ENCODE results near the gene LIMS1.
"Not testable (repeated sequence)": the region's sequence is repeated elsewhere in the genome, so short reads cannot be mapped to it uniquely, and the experiment has no call there.

Gene LIMS1

GRCh38 chr2:108533832-108534583 is at the start of gene LIMS1:
TSS of gene LIMS1 (plus strand) at chr2:108534470. CDS start at chr2:108534563, 93 bp downstream.
- peak within 1 kb of the TSS; percentile 97 for H3K4me3 Mint-ChIP-seq
- no peaks in the 10 kb centered on the region for H3K9me3 Mint-ChIP-seq (ENCODE audit: low read depth)
- peaks cover 25% of the 10 kb centered on the region for H3K4me1 Mint-ChIP-seq (ENCODE audit: low read depth)
- H3K36me3 Mint-ChIP-seq = no peaks in the 10 kb centered on the region
- H3K27ac Mint-ChIP-seq = peak within 1 kb of the TSS; percentile 91
- no peaks in the 10 kb centered on the region for H3K27me3 Mint-ChIP-seq

GRCh38 chr2:108485253-108485652 is 49.0 kb upstream of the LIMS1 start:
- peak overlapping the region; percentile 38 for H3K27ac Mint-ChIP-seq

GRCh38 chr2:108490506-108491122 is 43.7 kb upstream of the LIMS1 start:
- H3K27me3 Mint-ChIP-seq = no peaks in the 10 kb centered on the region
- H3K4me3 Mint-ChIP-seq = no peak overlapping the region
- peaks cover 2% of the 10 kb centered on the region for H3K36me3 Mint-ChIP-seq
- H3K4me1 Mint-ChIP-seq (ENCODE audit: low read depth) = peaks cover 6% of the 10 kb centered on the region
- peak overlapping the region; percentile 7 for H3K27ac Mint-ChIP-seq
- no peaks in the 10 kb centered on the region for H3K9me3 Mint-ChIP-seq (ENCODE audit: low read depth)

More at GRCh38 chr2:108485253-108485652, 49.0 kb upstream of the LIMS1 start:
- peaks cover 4% of the 10 kb centered on the region for H3K4me1 Mint-ChIP-seq (ENCODE audit: low read depth)
- H3K9me3 Mint-ChIP-seq (ENCODE audit: low read depth) = no peaks in the 10 kb centered on the region
- no peaks in the 10 kb centered on the region for H3K27me3 Mint-ChIP-seq
- H3K36me3 Mint-ChIP-seq = peaks cover 19% of the 10 kb centered on the region
- H3K4me3 Mint-ChIP-seq = no peak overlapping the region

DNA sequence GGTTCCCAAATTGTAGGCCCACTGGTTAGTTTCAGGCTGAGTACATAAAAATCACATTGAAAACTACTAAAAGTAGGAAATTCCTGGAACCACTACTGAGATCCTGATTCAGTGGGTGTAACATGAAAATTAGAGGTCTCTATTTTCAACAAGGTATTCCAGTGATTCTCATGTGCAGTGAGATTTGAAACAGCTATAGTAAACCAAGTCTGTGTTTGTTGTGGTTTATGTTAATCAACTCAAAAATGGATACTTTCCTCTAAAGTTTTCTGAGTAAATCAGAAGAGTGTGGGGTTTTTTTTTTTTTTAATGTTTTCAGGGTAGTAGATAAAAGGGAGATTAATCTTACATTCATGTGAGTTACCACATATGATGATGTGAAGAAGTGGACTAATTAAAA is 42.4 kb upstream of the LIMS1 start:
- H3K27ac Mint-ChIP-seq = peak overlapping the region; percentile 70
- H3K4me3 Mint-ChIP-seq = no peak overlapping the region
- peaks cover 2% of the 10 kb centered on the region for H3K36me3 Mint-ChIP-seq
- H3K27me3 Mint-ChIP-seq = no peaks in the 10 kb centered on the region
- peaks cover 6% of the 10 kb centered on the region for H3K4me1 Mint-ChIP-seq (ENCODE audit: low read depth)
- H3K9me3 Mint-ChIP-seq (ENCODE audit: low read depth) = no peaks in the 10 kb centered on the region

- no peaks in the 10 kb centered on the region for H3K27me3 Mint-ChIP-seq
- H3K9me3 Mint-ChIP-seq (ENCODE audit: low read depth) = no peaks in the 10 kb centered on the region
- peak overlapping the region; percentile 41 for H3K27ac Mint-ChIP-seq
- no peak overlapping the region for H3K4me3 Mint-ChIP-seq
- peaks cover 2% of the 10 kb centered on the region for H3K36me3 Mint-ChIP-seq
- H3K4me1 Mint-ChIP-seq (ENCODE audit: low read depth) = peaks cover 6% of the 10 kb centered on the region
Observed at GRCh38 chr2:108492364-108492763, 41.9 kb upstream of the LIMS1 start.

DNA sequence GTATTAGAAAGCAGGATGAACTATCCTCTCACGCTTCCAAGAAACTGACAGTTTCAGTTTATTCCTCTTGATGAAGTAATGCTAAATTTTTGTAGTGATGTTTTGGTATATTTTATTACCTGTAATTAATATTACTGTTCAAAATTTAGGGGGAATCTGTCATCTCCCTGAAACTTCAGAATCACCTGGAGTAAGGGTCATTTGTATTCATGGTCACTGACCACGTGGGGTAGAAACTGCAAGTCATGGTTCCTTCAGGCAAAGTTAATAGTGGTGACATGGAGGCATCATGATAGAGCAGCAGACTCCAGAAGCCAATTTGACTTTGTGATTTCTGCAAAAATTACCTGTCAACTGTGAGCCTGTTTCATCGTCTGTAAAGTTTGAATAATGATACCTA is 38.1 kb upstream of the LIMS1 start:
- not testable (repeated sequence) for H3K27ac Mint-ChIP-seq; H3K9me3 Mint-ChIP-seq (ENCODE audit: low read depth); H3K27me3 Mint-ChIP-seq; H3K4me3 Mint-ChIP-seq; H3K4me1 Mint-ChIP-seq (ENCODE audit: low read depth); H3K36me3 Mint-ChIP-seq

GRCh38 chr2:108507620-108508019 is 26.6 kb upstream of the LIMS1 start:
- H3K4me1 Mint-ChIP-seq (ENCODE audit: low read depth); H3K36me3 Mint-ChIP-seq; H3K4me3 Mint-ChIP-seq; H3K27me3 Mint-ChIP-seq; H3K27ac Mint-ChIP-seq; H3K9me3 Mint-ChIP-seq (ENCODE audit: low read depth): not testable (repeated sequence)

GRCh38 chr2:108512431-108512830 is 21.8 kb upstream of the LIMS1 start:
- H3K4me1 Mint-ChIP-seq (ENCODE audit: low read depth); H3K27me3 Mint-ChIP-seq; H3K9me3 Mint-ChIP-seq (ENCODE audit: low read depth); H3K27ac Mint-ChIP-seq; H3K36me3 Mint-ChIP-seq; H3K4me3 Mint-ChIP-seq: not testable (repeated sequence)

DNA sequence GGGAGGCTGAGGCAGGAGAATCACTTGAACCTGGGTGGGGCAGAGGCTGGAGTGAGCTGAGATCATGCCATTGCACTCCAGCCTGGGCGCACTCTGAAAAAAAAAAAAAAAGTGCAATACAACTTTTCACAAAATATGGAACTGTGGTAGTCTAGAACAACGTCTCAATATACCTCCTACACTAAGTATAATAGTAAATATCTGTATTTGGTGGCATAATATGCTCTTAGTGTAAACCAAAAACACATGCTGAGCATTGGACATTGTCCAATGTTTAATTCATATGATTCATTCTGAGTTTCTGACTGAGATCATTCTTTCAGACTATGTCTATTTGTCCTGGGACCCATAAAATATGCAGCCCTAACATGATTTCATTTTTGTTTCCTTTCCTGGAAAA is 19.8 kb upstream of the LIMS1 start:
- H3K4me3 Mint-ChIP-seq; H3K27ac Mint-ChIP-seq; H3K36me3 Mint-ChIP-seq; H3K27me3 Mint-ChIP-seq; H3K4me1 Mint-ChIP-seq (ENCODE audit: low read depth): not testable (repeated sequence)
- H3K9me3 Mint-ChIP-seq (ENCODE audit: low read depth) = peaks cover 13% of the 10 kb centered on the region

GRCh38 chr2:108524688-108525087 is 9.6 kb upstream of the LIMS1 start:
- H3K9me3 Mint-ChIP-seq (ENCODE audit: low read depth); H3K4me1 Mint-ChIP-seq (ENCODE audit: low read depth); H3K27me3 Mint-ChIP-seq; H3K27ac Mint-ChIP-seq; H3K4me3 Mint-ChIP-seq; H3K36me3 Mint-ChIP-seq: not testable (repeated sequence)

- not testable (repeated sequence) for H3K4me1 Mint-ChIP-seq (ENCODE audit: low read depth); H3K36me3 Mint-ChIP-seq; H3K27me3 Mint-ChIP-seq; H3K27ac Mint-ChIP-seq; H3K4me3 Mint-ChIP-seq; H3K9me3 Mint-ChIP-seq (ENCODE audit: low read depth)
Observed at GRCh38 chr2:108525258-108525657, 9.0 kb upstream of the LIMS1 start.

- H3K9me3 Mint-ChIP-seq (ENCODE audit: low read depth) = no peaks in the 10 kb centered on the region
- no peak overlapping the region for H3K27ac Mint-ChIP-seq
- no peak overlapping the region for H3K4me3 Mint-ChIP-seq
- no peaks in the 10 kb centered on the region for H3K36me3 Mint-ChIP-seq
- H3K27me3 Mint-ChIP-seq = no peaks in the 10 kb centered on the region
- H3K4me1 Mint-ChIP-seq (ENCODE audit: low read depth) = peaks cover 25% of the 10 kb centered on the region
Observed at GRCh38 chr2:108531674-108532055, 2.6 kb upstream of the LIMS1 start.

GRCh38 chr2:108534584-108535356 is 500 bp downstream of the LIMS1 start:
- Mint-ChIP-seq H3K27ac (peak overlapping the region; percentile 90), H3K4me1 (ENCODE audit: low read depth) (peaks cover 25% of the 10 kb centered on the region), H3K27me3 (no peaks in the 10 kb centered on the region), H3K36me3 (no peaks in the 10 kb centered on the region), H3K9me3 (ENCODE audit: low read depth) (no peaks in the 10 kb centered on the region), H3K4me3 (peak overlapping the region; percentile 97)

DNA sequence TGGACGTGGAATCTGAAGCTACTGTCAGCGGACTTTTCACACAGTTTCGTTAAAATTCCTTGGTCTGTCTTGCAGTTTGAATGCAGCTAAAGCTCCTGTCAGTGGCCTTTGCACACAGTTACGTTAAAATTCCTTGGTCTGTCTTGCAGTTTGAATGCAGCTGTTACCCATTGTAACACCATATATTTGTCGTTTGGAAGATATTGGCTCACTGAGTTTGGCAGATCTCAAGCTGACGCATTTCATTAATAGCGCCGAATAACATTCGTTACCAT is 1.0 kb downstream of the LIMS1 start:
- H3K4me1 Mint-ChIP-seq (ENCODE audit: low read depth) = peaks cover 25% of the 10 kb centered on the region
- H3K9me3 Mint-ChIP-seq (ENCODE audit: low read depth) = no peaks in the 10 kb centered on the region
- no peak overlapping the region for H3K27ac Mint-ChIP-seq
- peak overlapping the region; percentile 97 for H3K4me3 Mint-ChIP-seq
- no peaks in the 10 kb centered on the region for H3K36me3 Mint-ChIP-seq
- H3K27me3 Mint-ChIP-seq = no peaks in the 10 kb centered on the region

DNA sequence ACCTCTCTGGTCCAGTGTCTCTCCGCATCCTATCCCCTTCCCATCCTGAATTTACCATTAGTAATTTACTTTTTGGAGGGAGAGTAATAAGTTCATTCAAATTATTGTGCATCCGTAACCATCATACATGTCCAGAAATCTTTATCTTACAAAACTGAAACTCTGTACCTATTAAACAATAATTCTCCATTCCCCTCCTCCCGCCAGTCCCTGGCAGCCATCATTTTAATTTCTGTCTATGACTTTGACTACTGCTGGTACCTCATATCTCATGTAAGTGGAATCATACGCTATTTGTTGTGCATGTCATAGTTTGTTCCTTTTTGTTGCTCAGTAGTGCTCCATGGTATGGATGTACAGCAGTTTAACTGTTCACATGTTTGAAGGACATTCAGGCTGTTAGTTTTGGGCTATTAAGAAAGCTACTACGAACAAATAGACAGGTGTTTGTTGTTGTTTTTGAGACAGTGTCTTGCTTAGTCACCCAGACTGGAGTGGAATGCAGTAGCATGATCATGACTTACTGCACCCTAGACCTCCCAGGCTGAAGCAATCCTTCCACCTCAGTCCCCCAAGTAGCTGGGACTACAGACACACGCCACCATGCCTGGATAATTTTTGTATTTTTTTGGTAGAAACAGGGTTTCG is 2.0 kb downstream of the LIMS1 start:
- peaks cover 19% of the 10 kb centered on the region for H3K4me1 Mint-ChIP-seq (ENCODE audit: low read depth)

More for the DNA sequence above, 2.0 kb downstream of the LIMS1 start:
- H3K9me3 Mint-ChIP-seq (ENCODE audit: low read depth) = no peaks in the 10 kb centered on the region
- no peak overlapping the region for H3K27ac Mint-ChIP-seq
- H3K27me3 Mint-ChIP-seq = no peaks in the 10 kb centered on the region
- peak overlapping the region; percentile 97 for H3K4me3 Mint-ChIP-seq
- H3K36me3 Mint-ChIP-seq = peaks cover 3% of the 10 kb centered on the region

Data from activated naive CD8-positive, alpha-beta T cell (primary cell).